T-helper 1 cell treated with Interleukin-12 subunit alpha and Interleukin-12 subunit beta and Interleukin-4 antibody, amounts not matched to agents 30 μg/mL and 1 μg/mL, for 36 hours (primary cell): ENCODE results near the gene IL27RA.

Source experiments
- H3K27ac Mint-ChIP-seq: one replicate; pipeline ENCODE4 v1.8.0; 2021; ENCODE audit warnings: mild to moderate bottlenecking, mixed read lengths
- H3K27me3 Mint-ChIP-seq: one replicate; pipeline ENCODE4 v1.8.0; 2021; ENCODE audit warnings: low read depth, mixed read lengths
- H3K36me3 Mint-ChIP-seq: one replicate; pipeline ENCODE4 v1.8.0; 2021; ENCODE audit warnings: low read depth, mixed read lengths
- H3K4me1 Mint-ChIP-seq: one replicate; pipeline ENCODE4 v1.8.0; 2021; ENCODE audit warnings: low read depth, mixed read lengths
- H3K4me3 Mint-ChIP-seq: one replicate; pipeline ENCODE4 v1.8.0; 2021; ENCODE audit warnings: mild to moderate bottlenecking, moderate library complexity, mixed read lengths
- H3K9me3 Mint-ChIP-seq: one replicate; pipeline ENCODE4 v1.8.0; 2021; ENCODE audit warnings: mixed read lengths

The IL27RA gene

DNA sequence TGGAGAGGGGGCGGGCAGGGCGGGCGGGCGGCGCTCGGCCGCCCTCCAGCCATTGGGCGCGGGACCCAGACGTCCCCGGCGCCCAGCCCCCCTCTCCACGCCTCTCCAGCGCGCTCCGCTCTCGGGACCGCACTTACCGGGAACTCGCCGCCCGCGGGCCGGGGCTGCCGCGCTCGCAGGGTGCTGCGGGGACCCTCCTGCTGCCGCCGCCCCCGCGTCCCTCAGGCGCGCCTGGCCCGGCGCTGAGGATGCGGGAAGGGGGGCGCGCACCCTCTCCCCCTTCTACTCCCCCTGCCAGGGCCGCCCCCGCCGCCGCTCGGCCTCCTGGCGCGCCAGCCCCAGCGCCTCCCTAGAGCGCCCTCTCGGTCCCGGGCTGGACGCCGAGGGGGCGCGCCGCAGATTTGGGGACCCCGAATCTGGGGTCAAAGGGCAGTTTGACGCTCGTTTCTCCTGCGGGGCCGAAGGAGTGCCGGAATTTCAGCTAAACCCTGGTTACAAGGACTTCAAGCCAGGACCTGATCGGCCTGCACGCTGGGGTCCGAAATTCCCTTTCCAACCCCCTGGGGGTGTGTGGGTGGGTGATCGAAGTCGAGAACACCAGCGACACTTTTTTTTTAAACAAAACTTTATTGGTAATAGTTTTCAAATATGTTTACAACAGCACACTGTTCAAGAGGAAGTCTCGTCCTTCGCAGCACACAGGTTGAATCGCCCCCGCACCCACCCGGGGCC lies 59.7 kb downstream of the IL27RA start:
- Mint-ChIP-seq H3K27me3 (no peaks in the 10 kb centered on the region), H3K9me3 (peaks cover 8% of the 10 kb centered on the region), H3K4me3 (peak overlapping the region; percentile 99), H3K4me1 (peaks cover 18% of the 10 kb centered on the region), H3K27ac (peak overlapping the region; percentile 99), H3K36me3 (peaks cover 17% of the 10 kb centered on the region)

GRCh38 chr19:14091813-14092462 lies 60.4 kb downstream of the IL27RA start:
- Mint-ChIP-seq H3K4me3 (peak overlapping the region; percentile 99), H3K27me3 (no peaks in the 10 kb centered on the region), H3K36me3 (peaks cover 21% of the 10 kb centered on the region), H3K9me3 (peaks cover 8% of the 10 kb centered on the region), H3K27ac (peak overlapping the region; percentile 99), H3K4me1 (peaks cover 18% of the 10 kb centered on the region)

GRCh38 chr19:14093117-14093823 lies 61.7 kb downstream of the IL27RA start:
- Mint-ChIP-seq H3K27ac (no peak overlapping the region), H3K9me3 (peaks cover 8% of the 10 kb centered on the region), H3K4me3 (no peak overlapping the region), H3K36me3 (peaks cover 15% of the 10 kb centered on the region), H3K4me1 (peaks cover 14% of the 10 kb centered on the region), H3K27me3 (no peaks in the 10 kb centered on the region)

- Mint-ChIP-seq H3K4me1 (peaks cover 8% of the 10 kb centered on the region), H3K27me3 (no peaks in the 10 kb centered on the region), H3K36me3 (peaks cover 8% of the 10 kb centered on the region), H3K4me3 (no peak overlapping the region), H3K9me3 (peaks cover 8% of the 10 kb centered on the region), H3K27ac (no peak overlapping the region)
Measured at GRCh38 chr19:14094854-14095253, 63.3 kb downstream of the IL27RA start.

DNA sequence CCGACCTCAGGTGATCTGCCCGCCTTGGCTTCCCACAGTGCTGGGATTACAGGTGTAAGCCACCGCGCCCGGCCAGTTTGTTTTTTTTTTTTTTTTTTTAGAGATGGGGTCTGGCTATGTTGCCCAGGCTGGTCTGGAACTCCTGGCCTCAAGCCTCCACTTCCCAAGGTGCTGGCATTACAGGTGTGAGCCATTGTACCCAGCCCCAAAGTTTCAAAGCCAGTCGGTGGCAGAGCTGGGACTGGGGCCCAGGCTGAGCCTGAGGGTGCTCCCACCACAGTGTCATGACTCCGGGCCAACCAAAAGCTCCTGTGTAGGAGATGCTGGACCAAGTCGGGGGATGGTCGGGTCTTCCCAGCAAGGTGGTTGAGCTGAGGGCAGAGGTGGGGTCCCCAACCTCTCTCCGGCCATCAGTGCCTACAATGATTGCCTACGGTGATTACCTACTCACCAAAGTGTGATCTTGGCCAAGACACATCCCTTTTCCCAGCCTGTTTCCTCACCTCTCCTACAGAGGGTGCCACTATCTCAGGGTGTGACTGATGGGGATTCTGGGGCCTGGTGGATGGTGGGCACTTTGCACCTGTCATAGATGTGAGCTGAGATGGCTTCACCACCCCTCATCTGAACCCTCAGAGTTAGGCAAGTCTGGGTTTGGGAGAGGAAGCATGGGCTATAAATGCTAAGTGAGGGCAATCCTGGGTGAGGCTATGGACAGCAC lies 64.9 kb downstream of the IL27RA start:
- Mint-ChIP-seq H3K27ac (no peak overlapping the region), H3K27me3 (no peaks in the 10 kb centered on the region), H3K36me3 (peaks cover 12% of the 10 kb centered on the region), H3K4me3 (no peak overlapping the region), H3K4me1 (peaks cover 7% of the 10 kb centered on the region), H3K9me3 (peaks cover 8% of the 10 kb centered on the region)

DNA sequence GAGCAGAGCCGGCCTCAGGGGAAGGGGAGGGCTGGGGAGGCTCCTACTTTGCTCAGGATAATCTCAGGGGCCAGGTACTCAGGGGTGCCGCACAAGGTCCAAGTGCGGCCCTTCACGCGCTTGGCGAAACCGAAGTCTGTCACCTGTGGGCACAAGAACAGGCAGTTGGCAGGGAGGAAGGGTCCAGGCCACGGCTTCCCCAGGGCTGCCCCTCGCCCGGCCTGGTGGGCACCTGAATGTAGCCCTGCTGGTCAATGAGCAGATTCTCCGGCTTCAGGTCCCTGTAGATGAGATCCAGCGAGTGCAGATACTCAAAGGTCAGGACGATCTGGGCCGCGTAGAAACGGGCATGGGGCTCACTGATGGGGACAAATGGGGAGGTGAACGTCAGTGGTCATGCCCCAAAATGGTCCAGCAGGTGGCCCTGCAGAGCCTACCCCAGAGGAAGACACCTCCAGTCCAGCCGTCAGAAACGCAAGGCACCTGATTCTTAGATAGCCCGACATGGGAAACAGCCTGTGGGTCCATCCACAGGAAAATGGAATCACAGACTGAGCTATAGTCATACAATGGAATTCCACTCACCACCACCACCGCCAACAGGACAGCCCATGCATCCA lies 66.1 kb downstream of the IL27RA start:
- peaks cover 12% of the 10 kb centered on the region for H3K36me3 Mint-ChIP-seq
- H3K9me3 Mint-ChIP-seq = peaks cover 8% of the 10 kb centered on the region
- H3K27ac Mint-ChIP-seq = no peak overlapping the region
- H3K4me3 Mint-ChIP-seq = no peak overlapping the region
- H3K4me1 Mint-ChIP-seq = no peaks in the 10 kb centered on the region
- H3K27me3 Mint-ChIP-seq = no peaks in the 10 kb centered on the region

- no peak overlapping the region for H3K4me3 Mint-ChIP-seq
- no peaks in the 10 kb centered on the region for H3K27me3 Mint-ChIP-seq
- no peaks in the 10 kb centered on the region for H3K4me1 Mint-ChIP-seq
- no peak overlapping the region for H3K27ac Mint-ChIP-seq
- peaks cover 13% of the 10 kb centered on the region for H3K36me3 Mint-ChIP-seq
- no peaks in the 10 kb centered on the region for H3K9me3 Mint-ChIP-seq
Measured at GRCh38 chr19:14101003-14101545, 69.5 kb downstream of the IL27RA start.

GRCh38 chr19:14102102-14102696 lies 70.6 kb downstream of the IL27RA start:
- no peaks in the 10 kb centered on the region for H3K27me3 Mint-ChIP-seq

GRCh38 chr19:14102756-14103155 lies 71.2 kb downstream of the IL27RA start:
- Mint-ChIP-seq H3K4me1 (no peaks in the 10 kb centered on the region), H3K36me3 (peaks cover 10% of the 10 kb centered on the region), H3K27me3 (no peaks in the 10 kb centered on the region), H3K27ac (no peak overlapping the region), H3K9me3 (no peaks in the 10 kb centered on the region), H3K4me3 (no peak overlapping the region)

More at GRCh38 chr19:14102102-14102696, 70.6 kb downstream of the IL27RA start:
- H3K36me3 Mint-ChIP-seq = peaks cover 10% of the 10 kb centered on the region
- H3K4me3 Mint-ChIP-seq = no peak overlapping the region
- no peak overlapping the region for H3K27ac Mint-ChIP-seq
- no peaks in the 10 kb centered on the region for H3K4me1 Mint-ChIP-seq
- no peaks in the 10 kb centered on the region for H3K9me3 Mint-ChIP-seq
